SU-DHL-6 (cell line): ENCODE results near the gene RNPC3.
"Not testable (repeated sequence)": the region's sequence is repeated elsewhere in the genome, so short reads cannot be mapped to it uniquely, and the experiment has no call there.

Source experiments
- H2AFZ ChIP-seq: fragments of 200-600 bp; sonication (generic); 2 replicates; pipeline ENCODE4 v1.6.1; 2014; ENCODE audit warnings: low read depth, mild to moderate bottlenecking, moderate library complexity, mixed read lengths, antibody characterized with exemption, low read length; ENCODE audit not compliant: severe bottlenecking
- H3F3A ChIP-seq: fragments of 200-600 bp; shearing (Covaris generic); 2 replicates; pipeline ENCODE4 v1.6.0; 2016; ENCODE audit warnings: antibody characterized with exemption, mild to moderate bottlenecking; ENCODE audit not compliant: insufficient read depth
- H3K27ac ChIP-seq: fragments of 200-600 bp; sonication (generic); 2 replicates; pipeline ENCODE4 v1.5.1; 2016; ENCODE audit warnings: low read depth, mild to moderate bottlenecking, low read length, moderate library complexity, mixed read lengths
- H3K27me3 ChIP-seq: fragments of 200-600 bp; sonication (generic), shearing (Covaris generic); 2 replicates; pipeline ENCODE4 v1.6.0; 2014; ENCODE audit warnings: mild to moderate bottlenecking, low read length
- H3K36me3 ChIP-seq: fragments of 200-600 bp; sonication (generic); 2 replicates; pipeline ENCODE4 v1.6.1; 2014; ENCODE audit warnings: mild to moderate bottlenecking, low read length, mixed read lengths
- H3K4me2 ChIP-seq: fragments of 300-600, 200-600 bp; shearing (Covaris generic), sonication (generic); 2 replicates; pipeline ENCODE4 v1.6.0; 2014; ENCODE audit warnings: low read length, low read depth, mild to moderate bottlenecking; ENCODE audit not compliant: poor library complexity, severe bottlenecking
- H3K4me3 ChIP-seq: fragments of 200-600 bp; sonication (generic); 2 replicates; pipeline ENCODE4 v1.5.1; 2014; ENCODE audit warnings: antibody characterized with exemption, low read length, mild to moderate bottlenecking, mixed read lengths; ENCODE audit not compliant: insufficient read depth, poor library complexity, severe bottlenecking
- H3K79me2 ChIP-seq: fragments of 200-600 bp; sonication (generic); 2 replicates; pipeline ENCODE4 v1.6.1; 2014; ENCODE audit warnings: mild to moderate bottlenecking, low read length, moderate library complexity; ENCODE audit not compliant: insufficient read depth
- H3K9ac ChIP-seq: fragments of 200-600 bp; sonication (generic); 2 replicates; pipeline ENCODE4 v1.7.0; 2014; ENCODE audit warnings: mild to moderate bottlenecking, low read length
- H3K9me2 ChIP-seq: fragments of 200-600 bp; sonication (generic); replicated peaks from 2 replicates; pipeline ENCODE4 v1.6.1; 2014; ENCODE audit warnings: low read length; ENCODE audit not compliant: insufficient read depth
- H3K9me3 ChIP-seq: fragments of 200-600 bp; sonication (generic); 2 replicates; pipeline ENCODE4 v1.6.1; 2014; ENCODE audit warnings: low read length, mixed read lengths; ENCODE audit not compliant: insufficient read depth
- H4K20me1 ChIP-seq: fragments of 200-600 bp; sonication (generic); 2 replicates; pipeline ENCODE4 v1.6.1; 2014; ENCODE audit warnings: low read depth, mild to moderate bottlenecking, antibody characterized with exemption, low read length, moderate library complexity, mixed read lengths
- EZH2phosphoT487 ChIP-seq: fragments of 200-600 bp; sonication (generic), shearing (Covaris generic); conservative IDR thresholded peaks from 2 replicates; pipeline ENCODE4 v1.6.1; 2018; ENCODE audit warnings: mild to moderate bottlenecking, antibody characterized with exemption, low read length, moderate library complexity, mixed read lengths
- TF ChIP-seq, protein P1 (sequence below): fragments of 200-600 bp; sonication (generic); IDR thresholded peaks from one replicate; pipeline ENCODE4 v1.5.1; 2017; ENCODE audit warnings: antibody characterized with exemption, mild to moderate bottlenecking, low read length, moderate library complexity; ENCODE audit not compliant: insufficient read depth, poor library complexity, severe bottlenecking

Gene RNPC3

DNA sequence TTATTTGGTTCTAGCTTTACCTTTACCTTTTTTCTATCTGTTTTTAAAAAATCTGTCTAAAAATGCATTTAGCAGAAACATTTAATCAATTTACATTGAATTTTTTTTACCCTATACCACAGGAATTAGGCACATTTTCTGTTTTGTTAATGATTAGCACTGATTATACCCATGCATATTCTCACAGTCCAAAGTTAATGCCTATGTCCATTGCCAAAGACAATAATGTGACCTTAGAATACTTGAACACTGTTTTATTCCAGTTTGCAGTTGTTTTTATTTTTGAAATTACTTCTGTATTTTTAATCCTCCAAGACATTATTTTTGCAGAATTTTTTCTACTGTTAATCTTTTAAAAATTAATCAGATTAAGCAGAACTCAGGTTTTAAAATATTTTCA lies 34.9 kb downstream of the RNPC3 start:
- no peaks in the 10 kb centered on the region for H3K9me3 ChIP-seq
- no peak for TF ChIP-seq EZH2phosphoT487
- TF ChIP-seq, protein P1, sequence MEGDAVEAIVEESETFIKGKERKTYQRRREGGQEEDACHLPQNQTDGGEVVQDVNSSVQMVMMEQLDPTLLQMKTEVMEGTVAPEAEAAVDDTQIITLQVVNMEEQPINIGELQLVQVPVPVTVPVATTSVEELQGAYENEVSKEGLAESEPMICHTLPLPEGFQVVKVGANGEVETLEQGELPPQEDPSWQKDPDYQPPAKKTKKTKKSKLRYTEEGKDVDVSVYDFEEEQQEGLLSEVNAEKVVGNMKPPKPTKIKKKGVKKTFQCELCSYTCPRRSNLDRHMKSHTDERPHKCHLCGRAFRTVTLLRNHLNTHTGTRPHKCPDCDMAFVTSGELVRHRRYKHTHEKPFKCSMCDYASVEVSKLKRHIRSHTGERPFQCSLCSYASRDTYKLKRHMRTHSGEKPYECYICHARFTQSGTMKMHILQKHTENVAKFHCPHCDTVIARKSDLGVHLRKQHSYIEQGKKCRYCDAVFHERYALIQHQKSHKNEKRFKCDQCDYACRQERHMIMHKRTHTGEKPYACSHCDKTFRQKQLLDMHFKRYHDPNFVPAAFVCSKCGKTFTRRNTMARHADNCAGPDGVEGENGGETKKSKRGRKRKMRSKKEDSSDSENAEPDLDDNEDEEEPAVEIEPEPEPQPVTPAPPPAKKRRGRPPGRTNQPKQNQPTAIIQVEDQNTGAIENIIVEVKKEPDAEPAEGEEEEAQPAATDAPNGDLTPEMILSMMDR, result no peak
- 0 out of 2 replicates have a peak, but pooled peaks cover 3% of the 10 kb centered on the region for H3K36me3 ChIP-seq
- H3K9me2 ChIP-seq, result no peaks in the 10 kb centered on the region
- no peaks in the 10 kb centered on the region for H3K27me3 ChIP-seq
- H4K20me1 ChIP-seq, result no peaks in the 10 kb centered on the region
- H3K27ac ChIP-seq, result no peak overlapping the region
- H3F3A ChIP-seq, result no peaks in the 10 kb centered on the region
- H3K4me2 ChIP-seq, result no peak overlapping the region
- no peak overlapping the region for H3K9ac ChIP-seq
- no peak overlapping the region for H3K4me3 ChIP-seq
- H2AFZ ChIP-seq, result no peak overlapping the region
- no peaks in the 10 kb centered on the region for H3K79me2 ChIP-seq

DNA sequence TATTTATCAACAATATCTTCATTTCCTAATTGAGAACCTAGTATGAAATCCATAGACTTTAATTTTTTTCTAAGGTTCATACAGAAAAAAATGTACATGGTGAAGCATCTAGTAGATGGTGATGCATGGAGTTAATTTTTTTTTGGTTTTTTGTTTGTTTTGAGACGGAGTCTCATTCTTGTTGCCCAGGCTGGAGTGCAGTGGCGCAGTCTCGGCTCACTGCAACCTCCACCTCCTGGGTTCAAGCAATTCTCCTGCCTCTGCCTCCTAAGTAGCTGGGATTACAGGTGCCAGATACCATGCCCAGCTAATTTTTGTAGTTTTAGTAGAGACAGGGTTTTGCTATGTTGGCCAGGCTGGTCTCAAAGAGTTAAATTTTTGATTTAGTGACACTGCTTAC lies 35.6 kb downstream of the RNPC3 start:
- H3K4me2 ChIP-seq, H4K20me1 ChIP-seq: not testable (repeated sequence)

DNA sequence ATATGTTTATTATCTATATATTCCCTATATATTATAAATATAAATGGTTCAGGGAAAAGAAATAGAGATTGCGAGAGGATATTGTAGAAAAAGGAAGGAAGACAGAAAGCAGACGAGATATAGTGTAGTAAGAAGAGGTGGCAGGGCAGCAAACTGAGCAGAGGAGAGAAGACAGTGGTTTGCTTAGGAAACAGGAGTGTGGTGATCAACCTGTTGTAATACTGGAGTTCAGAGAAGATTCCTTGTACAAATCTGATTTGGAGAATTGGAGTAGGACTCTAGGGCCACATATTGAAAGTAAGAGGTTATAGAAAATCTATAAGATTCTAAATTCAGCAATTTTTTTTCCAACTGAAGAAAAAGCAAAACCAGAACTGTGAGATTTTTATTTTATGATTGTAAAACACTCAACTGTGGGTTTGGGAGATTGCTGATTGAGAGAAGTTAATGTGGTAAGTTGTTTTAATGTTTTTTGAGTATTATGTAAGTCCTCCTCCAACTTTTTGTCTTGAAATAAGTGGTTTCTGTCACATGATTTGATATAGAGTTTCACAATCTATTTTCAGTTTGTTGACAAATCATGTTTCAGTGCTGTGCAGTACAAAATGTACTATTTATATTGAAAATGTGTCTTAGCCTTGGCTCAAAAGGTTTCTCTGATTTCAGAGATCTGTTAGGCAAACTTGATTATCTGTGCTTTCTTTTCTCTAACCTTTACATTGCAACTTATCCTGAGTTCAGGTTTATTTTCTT lies 36.3 kb downstream of the RNPC3 start:
- H3K27me3 ChIP-seq, result no peaks in the 10 kb centered on the region
- no peak overlapping the region for H2AFZ ChIP-seq
- H3K4me2 ChIP-seq, result peak overlapping the region; percentile 55
- no peaks in the 10 kb centered on the region for H3K36me3 ChIP-seq
- H3K9me3 ChIP-seq, result no peaks in the 10 kb centered on the region
- H3K9ac ChIP-seq, result peak overlapping the region; percentile 19
- H3K79me2 ChIP-seq, result no peaks in the 10 kb centered on the region
- no peaks in the 10 kb centered on the region for H4K20me1 ChIP-seq
- no peaks in the 10 kb centered on the region for H3K9me2 ChIP-seq
- TF ChIP-seq EZH2phosphoT487, result no peak
- TF ChIP-seq, protein P1, result no peak
- peak overlapping the region; percentile 18 for H3K4me3 ChIP-seq
- peak overlapping the region; percentile 58; the same call in 1 of the 2 replicates for H3K27ac ChIP-seq
- H3F3A ChIP-seq, result no peaks in the 10 kb centered on the region

More for the DNA sequence above, 35.6 kb downstream of the RNPC3 start:
- H3K9me3 ChIP-seq, H3K27ac ChIP-seq, H3F3A ChIP-seq, H3K4me3 ChIP-seq, H3K79me2 ChIP-seq, H3K9ac ChIP-seq, H3K36me3 ChIP-seq, H3K9me2 ChIP-seq, H2AFZ ChIP-seq, H3K27me3 ChIP-seq: not testable (repeated sequence)

DNA sequence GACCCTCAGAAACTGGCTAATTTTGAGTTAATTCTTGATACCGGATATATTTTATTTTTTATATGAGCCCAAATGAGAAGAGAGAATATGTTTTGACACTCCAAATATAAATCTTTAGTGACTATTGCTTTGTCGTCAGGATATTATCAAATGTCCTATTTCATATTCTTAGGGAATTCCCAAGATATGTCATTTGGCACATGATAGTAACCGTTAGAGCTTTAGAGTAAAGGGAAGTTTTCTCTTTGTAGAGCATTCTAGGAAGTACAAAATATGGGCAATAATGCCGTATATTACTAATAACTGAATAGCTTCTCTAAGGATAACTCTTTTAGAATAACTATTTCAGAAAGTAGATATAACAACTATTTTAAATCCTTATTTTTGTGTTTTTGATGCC lies 37.6 kb downstream of the RNPC3 start:
- Histone ChIP-seq H3K27ac (no peak overlapping the region), H3K4me2 (peak overlapping the region; percentile 55), H3K27me3 (no peaks in the 10 kb centered on the region), H3K79me2 (no peaks in the 10 kb centered on the region), H4K20me1 (no peaks in the 10 kb centered on the region), H3K36me3 (no peaks in the 10 kb centered on the region), H3K9me3 (no peaks in the 10 kb centered on the region), H3K9ac (no peak overlapping the region), H3K4me3 (no peak overlapping the region), H3K9me2 (no peaks in the 10 kb centered on the region), H2AFZ (no peak overlapping the region), H3F3A (no peaks in the 10 kb centered on the region)
- TF ChIP-seq, protein P1, result no peak
- TF ChIP-seq EZH2phosphoT487, result no peak
